ENCODE results near the gene ZDHHC20. TPM values are rescaled to one million over a fixed set of nuclear protein-coding genes. Genes with fewer than 3 reads are reported as not detected.

ZDHHC20 gene
- total RNA-seq, 1 experiment from 2014 or later, result 53.7 TPM

GRCh38 chr13:21347753-21348318 is 111.3 kb downstream of the ZDHHC20 start:
- BruUV-seq (replicated peaks), result no TSS peak
- Histone ChIP-seq H3K4me1 (ENCODE audit: insufficient read depth, low read length) (no peaks in the 10 kb centered on the region), H3K9ac (ENCODE audit: low read length) (no peak overlapping the region), H3K27ac (ENCODE audit: low read length) (no peak overlapping the region), H3K4me2 (ENCODE audit: low read length) (no peak overlapping the region), H3K79me2 (ENCODE audit: low read length) (no peaks in the 10 kb centered on the region), H3K27me3 (ENCODE audit: low read length) (no peaks in the 10 kb centered on the region), H3K9me3 (ENCODE audit: low read length) (no peaks in the 10 kb centered on the region), H3K9me2 (replicated peaks; ENCODE audit: low read length) (no peaks in the 10 kb centered on the region), H2AFZ (ENCODE audit: low read length) (no peak overlapping the region), H3F3A (ENCODE audit: low read length, unreplicated experiment) (no peaks in the 10 kb centered on the region), H3K36me3 (ENCODE audit: low read depth, low read length) (no peaks in the 10 kb centered on the region), H4K20me1 (ENCODE audit: low read length) (no peaks in the 10 kb centered on the region), H3K4me3 (ENCODE audit: low read length) (no peak overlapping the region)
- no peak for DNase-seq
- CTCF ChIA-PET, result no interaction called here
- no peak for ATAC-seq
- intact Hi-C loops (cut with micrococcal nuclease), result no loop called here
- POLR2A ChIA-PET (ENCODE audit: unreplicated experiment), result no interaction called here
- TF ChIP-seq EZH2phosphoT487 (IDR thresholded peaks at IDR 0.05; ENCODE audit: borderline replicate concordance, low read length) (no peak), EZH2 (IDR thresholded peaks at IDR 0.05; ENCODE audit: low read length, unreplicated experiment) (no peak)
- TF ChIP-seq, protein P1, sequence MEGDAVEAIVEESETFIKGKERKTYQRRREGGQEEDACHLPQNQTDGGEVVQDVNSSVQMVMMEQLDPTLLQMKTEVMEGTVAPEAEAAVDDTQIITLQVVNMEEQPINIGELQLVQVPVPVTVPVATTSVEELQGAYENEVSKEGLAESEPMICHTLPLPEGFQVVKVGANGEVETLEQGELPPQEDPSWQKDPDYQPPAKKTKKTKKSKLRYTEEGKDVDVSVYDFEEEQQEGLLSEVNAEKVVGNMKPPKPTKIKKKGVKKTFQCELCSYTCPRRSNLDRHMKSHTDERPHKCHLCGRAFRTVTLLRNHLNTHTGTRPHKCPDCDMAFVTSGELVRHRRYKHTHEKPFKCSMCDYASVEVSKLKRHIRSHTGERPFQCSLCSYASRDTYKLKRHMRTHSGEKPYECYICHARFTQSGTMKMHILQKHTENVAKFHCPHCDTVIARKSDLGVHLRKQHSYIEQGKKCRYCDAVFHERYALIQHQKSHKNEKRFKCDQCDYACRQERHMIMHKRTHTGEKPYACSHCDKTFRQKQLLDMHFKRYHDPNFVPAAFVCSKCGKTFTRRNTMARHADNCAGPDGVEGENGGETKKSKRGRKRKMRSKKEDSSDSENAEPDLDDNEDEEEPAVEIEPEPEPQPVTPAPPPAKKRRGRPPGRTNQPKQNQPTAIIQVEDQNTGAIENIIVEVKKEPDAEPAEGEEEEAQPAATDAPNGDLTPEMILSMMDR (conservative IDR thresholded peaks at IDR 0.05; ENCODE audit: low read depth, low read length), result no peak

DNA sequence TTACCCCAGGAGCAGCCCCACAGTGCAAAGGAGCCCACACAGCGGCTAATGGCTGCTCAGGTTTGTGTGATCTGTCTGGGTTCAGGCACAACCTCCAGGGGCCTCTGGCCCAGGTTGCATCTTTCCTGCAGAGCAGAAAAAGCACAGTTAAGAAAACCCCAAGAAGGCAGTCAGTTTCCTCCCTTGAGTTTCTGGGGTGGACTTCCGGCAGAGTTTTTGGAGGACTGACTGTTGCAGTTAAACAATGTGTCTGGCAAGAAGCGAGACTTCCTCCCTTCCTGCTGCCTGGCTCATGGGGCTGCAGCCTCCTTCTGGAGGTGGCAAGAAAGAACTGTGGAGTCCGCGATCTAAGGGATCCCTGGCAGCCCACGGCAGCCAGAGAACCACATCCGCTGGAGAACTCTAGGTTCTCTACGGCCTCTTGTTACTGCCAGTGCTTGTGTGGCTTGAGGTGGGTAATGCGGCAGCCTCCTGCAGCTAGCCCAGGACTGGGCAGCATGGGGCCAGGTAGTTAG is 114.4 kb downstream of the ZDHHC20 start:
- Histone ChIP-seq H2AFZ (ENCODE audit: low read length) (no peak overlapping the region), H3K27ac (ENCODE audit: low read length) (no peak overlapping the region), H3K9me2 (replicated peaks; ENCODE audit: low read length) (no peaks in the 10 kb centered on the region), H3K4me3 (ENCODE audit: low read length) (no peak overlapping the region), H3K4me2 (ENCODE audit: low read length) (no peak overlapping the region), H3K36me3 (ENCODE audit: low read depth, low read length) (no peaks in the 10 kb centered on the region), H3K9ac (ENCODE audit: low read length) (no peak overlapping the region), H3K27me3 (ENCODE audit: low read length) (no peaks in the 10 kb centered on the region), H3K9me3 (ENCODE audit: low read length) (no peaks in the 10 kb centered on the region), H3K79me2 (ENCODE audit: low read length) (no peaks in the 10 kb centered on the region), H3K4me1 (ENCODE audit: insufficient read depth, low read length) (no peaks in the 10 kb centered on the region), H3F3A (ENCODE audit: low read length, unreplicated experiment) (no peaks in the 10 kb centered on the region), H4K20me1 (ENCODE audit: low read length) (no peaks in the 10 kb centered on the region)
- ATAC-seq (no peak), DNase-seq (no peak)
- ChIA-PET POLR2A (ENCODE audit: unreplicated experiment) (no interaction called here), CTCF (no interaction called here)
- intact Hi-C loops (cut with micrococcal nuclease), result no loop called here
- no peak for TF ChIP-seq EZH2 (IDR thresholded peaks at IDR 0.05; ENCODE audit: low read length, unreplicated experiment)
- TF ChIP-seq, protein P1 (conservative IDR thresholded peaks at IDR 0.05; ENCODE audit: low read depth, low read length), result no peak
- TF ChIP-seq EZH2phosphoT487 (IDR thresholded peaks at IDR 0.05; ENCODE audit: borderline replicate concordance, low read length), result no peak
- BruUV-seq (replicated peaks), result no TSS peak

- Histone ChIP-seq H3F3A (ENCODE audit: low read length, unreplicated experiment) (no peaks in the 10 kb centered on the region), H3K27me3 (ENCODE audit: low read length) (no peaks in the 10 kb centered on the region), H3K79me2 (ENCODE audit: low read length) (no peaks in the 10 kb centered on the region), H4K20me1 (ENCODE audit: low read length) (no peaks in the 10 kb centered on the region), H3K4me1 (ENCODE audit: insufficient read depth, low read length) (no peaks in the 10 kb centered on the region), H3K9me3 (ENCODE audit: low read length) (no peaks in the 10 kb centered on the region), H3K4me2 (ENCODE audit: low read length) (no peak overlapping the region), H3K36me3 (ENCODE audit: low read depth, low read length) (no peaks in the 10 kb centered on the region), H2AFZ (ENCODE audit: low read length) (no peak overlapping the region), H3K9ac (ENCODE audit: low read length) (no peak overlapping the region), H3K9me2 (replicated peaks; ENCODE audit: low read length) (no peaks in the 10 kb centered on the region), H3K4me3 (ENCODE audit: low read length) (no peak overlapping the region), H3K27ac (ENCODE audit: low read length) (no peak overlapping the region)
- ChIA-PET POLR2A (ENCODE audit: unreplicated experiment) (no interaction called here), CTCF (interaction anchor here (0.5 kb wide), 1 partner anchor 164 kb away, joined by 3 read pairs; no protein-coding TSS in a partner anchor)
- DNase-seq (no peak), ATAC-seq (no peak)
- intact Hi-C loops (cut with micrococcal nuclease), result no loop called here
- no TSS peak for BruUV-seq (replicated peaks)
- TF ChIP-seq EZH2 (IDR thresholded peaks at IDR 0.05; ENCODE audit: low read length, unreplicated experiment) (no peak), EZH2phosphoT487 (IDR thresholded peaks at IDR 0.05; ENCODE audit: borderline replicate concordance, low read length) (no peak)
- TF ChIP-seq, protein P1 (conservative IDR thresholded peaks at IDR 0.05; ENCODE audit: low read depth, low read length), result no peak
Observed at GRCh38 chr13:21343659-21344058, 115.4 kb downstream of the ZDHHC20 start.
